B cell (primary cell): ENCODE measurements around the gene RNLS. TPM values are rescaled to one million over a fixed set of nuclear protein-coding genes. Genes with fewer than 3 reads are reported as not detected.

Source experiments
- ATAC-seq: fragments of 200-7000 bp; cut with Tn5 transposase; one replicate; pipeline ENCODE4 v1.10.0; 2021; ENCODE audit warnings: low read depth, mild to moderate bottlenecking, moderate number of reproducible peaks, moderate library complexity
- CTCF ChIA-PET: fragments of 350-600 bp; sonication (Branson Sonifier 250); formaldehyde crosslinking; loops from one replicate; lab custom pipeline; 2021; ENCODE audit warnings: antibody characterized with exemption, inconsistent platforms; lab: Charles Lee
- POLR2A ChIA-PET: fragments of 350-600 bp; sonication (Branson Sonifier 250); formaldehyde crosslinking; loops from one replicate; lab custom pipeline; 2021; ENCODE audit warnings: antibody characterized with exemption; lab: Charles Lee
- DNase-seq: peaks from one replicate; pipeline ENCODE4 v3.0.0; 2013
- H2AFZ ChIP-seq: 2 replicates; pipeline ENCODE4 v1.6.1; 2012; ENCODE audit warnings: mild to moderate bottlenecking, low read depth, low read length; ENCODE audit not compliant: insufficient read depth, poor library complexity, severe bottlenecking
- H3K27ac ChIP-seq, 2 donors: 1 replicate in 1 of 2; 2 replicates in 1 of 2; pipeline ENCODE4 v1.5.1; 2012 to 2013; ENCODE audit warnings: low read length in 2 of 2, mild to moderate bottlenecking in 2 of 2, moderate library complexity in 1 of 2
- H3K27me3 ChIP-seq, 4 experiments: fragments of 200-600 bp in 1 of 4; sonication (generic) in 1 of 4; replicated peaks in 1 of 4; 1 replicate in 2 of 4; 2 replicates in 2 of 4; pipeline versions ENCODE4 v1.6.1 to v1.7.0; 2013 to 2016; ENCODE audit warnings: low read length in 3 of 4, mild to moderate bottlenecking in 2 of 4, mixed read lengths in 1 of 4, moderate library complexity in 1 of 4; ENCODE audit not compliant: insufficient read depth in 4 of 4, control insufficient read depth in 3 of 4; ENCODE audit errors: control extremely low read depth in 1 of 4
- H3K36me3 ChIP-seq, 2 experiments: replicated peaks in 1 of 2; 1 replicate in 1 of 2; 2 replicates in 1 of 2; pipeline versions ENCODE4 v1.6.1 to v1.7.1; 2013; ENCODE audit warnings: low read length in 1 of 2; ENCODE audit not compliant: insufficient read depth in 2 of 2, control insufficient read depth in 1 of 2; ENCODE audit errors: control extremely low read depth in 1 of 2, extremely low read depth in 1 of 2
- H3K4me1 ChIP-seq, 2 donors: fragments of 200-600 bp in 1 of 2; sonication (generic) in 1 of 2; 1 replicate in 1 of 2; 2 replicates in 1 of 2; pipeline versions ENCODE4 v1.5.1 to v1.6.1; 2013 to 2017; ENCODE audit warnings: low read length in 2 of 2; ENCODE audit not compliant: control insufficient read depth in 2 of 2, insufficient read depth in 2 of 2
- H3K4me2 ChIP-seq: replicated peaks from 2 replicates; pipeline ENCODE3; 2012; ENCODE audit warnings: mild to moderate bottlenecking, low read depth, low read length; ENCODE audit not compliant: poor library complexity, severe bottlenecking
- H3K4me3 ChIP-seq, 5 experiments: fragments of 200-600 bp in 1 of 5; sonication (generic) in 1 of 5; 1 replicate in 3 of 5; 2 replicates in 2 of 5; pipeline versions ENCODE4 v1.5.1 to v1.7.0; 2011 to 2016; ENCODE audit warnings: low read length in 4 of 5, mild to moderate bottlenecking in 4 of 5, low read depth in 2 of 5, control low read depth in 1 of 5, moderate library complexity in 1 of 5; ENCODE audit not compliant: insufficient read depth in 1 of 5; ENCODE audit errors: control extremely low read depth in 1 of 5, extremely low read depth in 1 of 5
- H3K79me2 ChIP-seq: fragments of 200-600 bp; sonication (generic); one replicate; pipeline ENCODE4 v1.6.0; 2016; ENCODE audit warnings: low read length; ENCODE audit not compliant: control insufficient read depth, insufficient read depth
- H3K9ac ChIP-seq: fragments of 200-600 bp; sonication (generic); 2 replicates; pipeline ENCODE4 v1.6.1; 2017; ENCODE audit warnings: mild to moderate bottlenecking, low read length, moderate library complexity
- H3K9me3 ChIP-seq, 3 donors: one replicate each; pipeline versions ENCODE4 v1.6.1 to v1.7.1; 2013; ENCODE audit warnings: low read length in 2 of 3; ENCODE audit not compliant: control insufficient read depth in 2 of 3, insufficient read depth in 1 of 3; ENCODE audit errors: control extremely low read depth in 1 of 3
- H4K20me1 ChIP-seq: 2 replicates; pipeline ENCODE4 v1.6.0; 2012; ENCODE audit warnings: mild to moderate bottlenecking, low read length; ENCODE audit not compliant: insufficient read depth, control insufficient read depth, poor library complexity, severe bottlenecking
- H3K27ac Mint-ChIP-seq: one replicate; pipeline ENCODE4 v1.8.0; 2021; ENCODE audit warnings: mixed read lengths
- H3K27me3 Mint-ChIP-seq: one replicate; pipeline ENCODE4 v1.8.0; 2021; ENCODE audit warnings: mixed read lengths
- H3K4me1 Mint-ChIP-seq: one replicate; pipeline ENCODE4 v1.8.0; 2021; ENCODE audit warnings: mixed read lengths
- H3K4me3 Mint-ChIP-seq: one replicate; pipeline ENCODE4 v1.8.0; 2021; ENCODE audit warnings: mixed read lengths
- H3K9me3 Mint-ChIP-seq: one replicate; pipeline ENCODE4 v1.8.0; 2022; ENCODE audit warnings: mixed read lengths; ENCODE audit not compliant: insufficient read depth
- CTCF ChIP-seq: fragments of 200-600 bp; IDR thresholded peaks from one replicate; pipeline ENCODE4 v1.8.0; 2022; ENCODE audit warnings: antibody characterized with exemption, mild to moderate bottlenecking
- EZH2 ChIP-seq: IDR thresholded peaks from 2 replicates; pipeline ENCODE4 v1.6.1; 2012; ENCODE audit warnings: borderline replicate concordance, low read depth, mild to moderate bottlenecking, moderate library complexity, low read length; ENCODE audit not compliant: insufficient read depth, poor library complexity, severe bottlenecking
- WGBS: methylation state at CpG from one replicate; pipeline ENCODE4 v1.1.5; 2013; ENCODE audit warnings: missing lambda C conversion rate; ENCODE audit not compliant: insufficient coverage; 5-methylcytosine and 5-hydroxymethylcytosine counted together
- intact Hi-C: fragments of 100-400 bp; cut with micrococcal nuclease; formaldehyde crosslinking; loops from one replicate; pipeline ENCODE4 v1.10.0; 2022
- polyA plus RNA-seq: library from polyadenylated mRNA; depleted of rRNA; stranded (reverse); fragments of >200 nt; gene quantifications from 2 replicates; pipeline ENCODE4 v1.2.3, GENCODE V29; 2012
- total RNA-seq, 2 donors: library from RNA; stranded (reverse); fragments of 120-200 nt in 1 of 2; gene quantifications; 1 replicate in 1 of 2; 2 replicates in 1 of 2; pipeline versions ENCODE4 v1.2.3 to v1.2.4, GENCODE V29; 2013 to 2022

The RNLS gene
- total and polyA plus RNA-seq, 2 donors (not counting 1 experiment from before 2014, with no cell fraction given): 3.5 to 7.5 TPM

GRCh38 chr10:88382699-88383098 lies 200.4 kb downstream of the RNLS start:
- no peak overlapping the region for H3K4me3 Mint-ChIP-seq
- peaks cover 36 to 41% of the 10 kb centered on the region in 2 donors for H3K4me1 ChIP-seq
- H3K9ac ChIP-seq: no peak overlapping the region
- ChIA-PET POLR2A (no interaction called here), CTCF (interaction anchor here (1.1 to 1.4 kb wide), 2 partner anchors 268 to 521 kb away, joined by 4 to 5 read pairs; no protein-coding TSS in a partner anchor)
- no peak for DNase-seq
- H2AFZ ChIP-seq: no peak overlapping the region
- ATAC-seq: no peak
- H3K27me3 ChIP-seq: no peaks in the 10 kb centered on the region
- no peaks in the 10 kb centered on the region for H3K27me3 Mint-ChIP-seq
- H3K79me2 ChIP-seq: no peaks in the 10 kb centered on the region
- no peak overlapping the region for H3K4me2 ChIP-seq
- no CpG with 5 or more reads among the region's 2 CpGs for WGBS
- H3K4me3 ChIP-seq: no peak overlapping the region
- TF ChIP-seq CTCF (no peak), EZH2 (no peak)
- H3K27ac Mint-ChIP-seq: no peak overlapping the region
- no peaks in the 10 kb centered on the region for H4K20me1 ChIP-seq
- no peak overlapping the region for H3K27ac ChIP-seq
- peaks cover 0 to 5% (median 4%) of the 10 kb centered on the region in 3 donors for H3K9me3 ChIP-seq
- peaks cover 26% of the 10 kb centered on the region for H3K4me1 Mint-ChIP-seq
- intact Hi-C loops: no loop called here
- no peaks in the 10 kb centered on the region for H3K9me3 Mint-ChIP-seq
- no peaks in the 10 kb centered on the region for H3K36me3 ChIP-seq

GRCh38 chr10:88379575-88379974 lies 203.5 kb downstream of the RNLS start:
- TF ChIP-seq EZH2 (no peak), CTCF (no peak)
- H3K4me3 Mint-ChIP-seq: no peak overlapping the region
- Histone ChIP-seq H3K79me2 (no peaks in the 10 kb centered on the region), H4K20me1 (no peaks in the 10 kb centered on the region), H3K9ac (no peak overlapping the region), H3K4me1 (peaks cover 5 to 13% of the 10 kb centered on the region in 2 donors), H3K4me2 (no peak overlapping the region), H3K27ac (no peak overlapping the region), H3K27me3 (no peaks in the 10 kb centered on the region), H3K4me3 (no peak overlapping the region), H2AFZ (no peak overlapping the region), H3K9me3 (peaks cover 0 to 5% (median 4%) of the 10 kb centered on the region in 3 donors), H3K36me3 (no peaks in the 10 kb centered on the region)
- POLR2A ChIA-PET: no interaction called here
- peaks cover 20% of the 10 kb centered on the region for H3K4me1 Mint-ChIP-seq
- DNase-seq: no peak
- ATAC-seq: no peak
- H3K27ac Mint-ChIP-seq: no peak overlapping the region
- intact Hi-C loops: no loop called here
- no peaks in the 10 kb centered on the region for H3K27me3 Mint-ChIP-seq
- CTCF ChIA-PET: interaction anchor here (1.1 kb wide), 1 partner anchor 10 kb away, joined by 3 read pairs; no protein-coding TSS in a partner anchor
- H3K9me3 Mint-ChIP-seq: no peaks in the 10 kb centered on the region
- no CpG with 5 or more reads among the region's 2 CpGs for WGBS
